IPS-NIHi11 (cell line): ENCODE results near the gene IL20RA.
"Not testable (repeated sequence)": the region's sequence is repeated elsewhere in the genome, so short reads cannot be mapped to it uniquely, and the experiment has no call there.

Experiments
- DNase-seq: peaks from one replicate; pipeline ENCODE4 v3.0.0; 2012; ENCODE audit warnings: mixed read lengths, low spot score

The IL20RA gene

GRCh38 chr6:137008204-137008603 lies 36.6 kb downstream of the IL20RA start:
- no peak for DNase-seq

- DNase-seq = no peak
These were observed 38.7 kb downstream of the IL20RA start for GRCh38 chr6:137006056-137006455.

- DNase-seq = no peak
These were observed 39.7 kb downstream of the IL20RA start for GRCh38 chr6:137005073-137005472.

- no peak for DNase-seq
These were observed 42.3 kb downstream of the IL20RA start for GRCh38 chr6:137002505-137002904.

- DNase-seq = no peak
These were observed 42.8 kb downstream of the IL20RA start for GRCh38 chr6:137001977-137002302.

GRCh38 chr6:137001299-137001976 lies 43.3 kb downstream of the IL20RA start:
- DNase-seq = peak; percentile 50

- DNase-seq = no peak
These were observed 43.9 kb downstream of the IL20RA start for GRCh38 chr6:137000825-137001224.

GRCh38 chr6:136995521-136995920 lies 49.2 kb downstream of the IL20RA start:
- no peak for DNase-seq

- no peak for DNase-seq
These were observed 50.0 kb downstream of the IL20RA start for GRCh38 chr6:136994782-136995181.

- DNase-seq = no peak
These were observed 52.7 kb downstream of the IL20RA start for GRCh38 chr6:136992113-136992512.

- DNase-seq = no peak
These were observed 53.1 kb downstream of the IL20RA start for GRCh38 chr6:136991646-136992045.

GRCh38 chr6:136990754-136991153 lies 54.0 kb downstream of the IL20RA start:
- no peak for DNase-seq

GRCh38 chr6:136990242-136990578 lies 54.6 kb downstream of the IL20RA start:
- no peak for DNase-seq

- DNase-seq = peak; percentile 74
These were observed 55.1 kb downstream of the IL20RA start for GRCh38 chr6:136989571-136990241.

GRCh38 chr6:136987526-136987925 lies 57.2 kb downstream of the IL20RA start:
- DNase-seq = no peak

GRCh38 chr6:136985502-136985901 lies 59.3 kb downstream of the IL20RA start:
- no peak for DNase-seq

- no peak for DNase-seq
These were observed 60.2 kb downstream of the IL20RA start for GRCh38 chr6:136984578-136984977.

GRCh38 chr6:136983687-136984086 lies 61.1 kb downstream of the IL20RA start:
- no peak for DNase-seq

- DNase-seq = no peak
These were observed 61.8 kb downstream of the IL20RA start for GRCh38 chr6:136982928-136983327.

- DNase-seq = no peak
These were observed 64.7 kb downstream of the IL20RA start for GRCh38 chr6:136980070-136980469.

GRCh38 chr6:136979206-136979605 lies 65.6 kb downstream of the IL20RA start:
- no peak for DNase-seq

- DNase-seq = no peak
These were observed 67.7 kb downstream of the IL20RA start for GRCh38 chr6:136977075-136977474.

GRCh38 chr6:136975089-136975715 lies 69.6 kb downstream of the IL20RA start:
- no peak for DNase-seq

GRCh38 chr6:136973781-136974180 lies 71.0 kb downstream of the IL20RA start:
- DNase-seq = not testable (repeated sequence)
